HT1080 (cell line): ENCODE results near the gene CD93. TPM values are rescaled to one million over a fixed set of nuclear protein-coding genes. Genes with fewer than 3 reads are reported as not detected.

Source experiments
- DNase-seq: peaks from one replicate; pipeline ENCODE4 v3.0.0-alpha.2; 2015; ENCODE audit warnings: low read depth
- total RNA-seq: library from RNA; depleted of rRNA; stranded (reverse); fragments of >200 nt; shearing (Covaris generic); gene quantifications from 2 replicates; pipeline ENCODE4 v1.2.3, GENCODE V29; 2014; rRNA removed

Gene CD93
- total RNA-seq, 1 experiment from 2014 or later = 0.03 TPM

GRCh38 chr20:23037017-23037481 lies 49.1 kb downstream of the CD93 start:
- no peak for DNase-seq

GRCh38 chr20:23036371-23036770 lies 49.8 kb downstream of the CD93 start:
- DNase-seq = no peak

- no peak for DNase-seq
Measured at GRCh38 chr20:23035731-23036130, 50.4 kb downstream of the CD93 start.

- DNase-seq = no peak
Measured at GRCh38 chr20:23034721-23035671, 51.1 kb downstream of the CD93 start, which contains the start of gene SSTR4. TSS of gene SSTR4 (plus strand) at chr20:23035312. CDS start at chr20:23035484, 172 bp downstream.

GRCh38 chr20:23033918-23034317 lies 52.2 kb downstream of the CD93 start:
- no peak for DNase-seq

DNA sequence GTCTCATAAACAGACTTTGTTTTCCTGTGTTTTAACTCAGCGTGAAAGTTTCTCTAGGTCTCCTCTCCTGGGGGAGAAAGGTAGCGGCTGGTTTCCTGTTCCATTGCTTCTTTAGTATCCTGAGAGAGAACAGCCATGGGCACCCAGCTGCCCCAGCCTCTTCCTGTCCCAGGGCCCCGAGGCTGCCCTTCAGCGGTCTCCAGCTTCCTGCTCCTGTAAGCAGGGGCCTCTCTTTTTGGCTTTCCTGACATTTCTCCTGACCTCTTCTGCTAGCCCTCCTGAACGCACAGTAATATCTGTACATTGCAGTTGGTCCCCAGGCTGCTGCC lies 53.4 kb downstream of the CD93 start:
- DNase-seq = no peak

DNA sequence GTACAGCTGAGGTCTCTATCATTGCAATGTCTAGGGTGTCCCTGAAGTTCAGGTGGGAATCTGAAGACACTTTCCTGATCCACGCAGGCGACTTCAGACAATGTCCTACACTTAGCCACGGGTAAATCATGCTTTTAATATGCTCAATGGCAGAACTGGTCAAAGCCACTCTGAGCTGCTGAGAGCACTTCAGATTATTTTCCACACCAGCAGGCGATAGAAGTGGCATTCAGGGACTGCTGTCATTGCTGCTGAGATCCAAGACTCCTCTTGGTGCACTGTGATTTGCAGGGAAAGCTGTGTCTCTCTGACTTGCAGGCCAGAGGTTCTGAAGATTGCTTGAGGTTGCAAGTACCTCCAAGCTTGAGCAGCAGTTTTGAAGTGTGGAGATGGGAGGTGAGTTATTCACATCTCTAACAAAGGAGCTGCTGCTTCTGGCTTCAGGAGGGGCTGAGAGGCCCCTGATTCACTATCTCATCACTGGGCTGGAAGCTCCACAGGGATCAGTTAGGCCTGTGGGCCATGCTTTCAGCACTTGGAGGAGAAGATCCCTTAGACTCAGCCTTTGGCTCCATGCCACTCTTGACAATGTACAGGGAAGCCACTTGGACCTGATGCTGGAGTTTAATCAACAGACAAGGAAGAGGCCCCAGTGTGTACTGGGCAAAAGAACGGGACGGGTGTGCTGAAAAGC lies 53.9 kb downstream of the CD93 start:
- DNase-seq = no peak

DNA sequence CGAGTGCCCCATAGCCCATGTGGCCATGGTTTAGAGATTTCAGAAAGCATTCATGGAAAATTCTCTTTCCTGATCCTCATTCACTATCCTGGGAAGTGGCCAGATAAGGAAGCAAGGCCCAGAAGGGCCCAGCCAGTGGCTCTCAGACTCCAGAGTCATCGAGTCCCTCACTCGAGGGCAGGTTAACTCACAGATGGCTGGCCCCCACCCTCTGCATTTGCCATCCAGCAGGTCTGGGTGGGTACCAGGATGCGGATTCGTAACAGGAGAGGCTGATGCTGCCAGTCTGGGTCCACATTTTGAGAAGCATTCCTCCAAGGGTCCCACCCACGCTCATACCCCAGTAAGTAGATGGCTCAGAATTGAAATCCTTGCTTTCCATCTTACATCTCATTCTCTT lies 54.8 kb downstream of the CD93 start:
- no peak for DNase-seq

Other genes starting within 250 kb of the CD93 start
- not detected in 2 replicates for gene SSTR4, start 51.0 kb downstream of the CD93 start, total RNA-seq
- not detected in 2 replicates for gene THBD, start 36.7 kb downstream of the CD93 start, total RNA-seq